ENCODE data around the gene HES5.

The HES5 gene

GRCh38 chr1:2525920-2526823 is 3.9 kb downstream of the HES5 start, which contains the start of gene PANK4:
Gene PANK4 (minus strand): TSS chr1:2526596. CDS start chr1:2526587, 9 bp downstream.
- no peak for TF ChIP-seq CTCF (conservative IDR thresholded peaks at IDR 0.05; ENCODE audit: low read depth, low read length)
- DNase-seq (ENCODE audit: low read depth) = peak; percentile 76
- H3K4me3 ChIP-seq (ENCODE audit: low read length) = peak within 1 kb of the TSS; percentile 86

GRCh38 chr1:2525572-2525919 is 4.5 kb downstream of the HES5 start:
- peak overlapping the region; percentile 86 for H3K4me3 ChIP-seq (ENCODE audit: low read length)
- TF ChIP-seq CTCF (conservative IDR thresholded peaks at IDR 0.05; ENCODE audit: low read depth, low read length) = no peak
- DNase-seq (ENCODE audit: low read depth) = no peak

GRCh38 chr1:2523891-2524609 is 6.0 kb downstream of the HES5 start:
- no peak for TF ChIP-seq CTCF (conservative IDR thresholded peaks at IDR 0.05; ENCODE audit: low read depth, low read length)
- no peak overlapping the region for H3K4me3 ChIP-seq (ENCODE audit: low read length)
- no peak for DNase-seq (ENCODE audit: low read depth)

GRCh38 chr1:2523191-2523890 is 6.7 kb downstream of the HES5 start:
- no peak overlapping the region for H3K4me3 ChIP-seq (ENCODE audit: low read length)
- TF ChIP-seq CTCF (conservative IDR thresholded peaks at IDR 0.05; ENCODE audit: low read depth, low read length) = no peak
- DNase-seq (ENCODE audit: low read depth) = no peak

- H3K4me3 ChIP-seq (ENCODE audit: low read length) = no peak overlapping the region
- DNase-seq (ENCODE audit: low read depth) = no peak
- no peak for TF ChIP-seq CTCF (conservative IDR thresholded peaks at IDR 0.05; ENCODE audit: low read depth, low read length)
Measured at GRCh38 chr1:2522230-2522629, 7.8 kb downstream of the HES5 start.

- TF ChIP-seq CTCF (conservative IDR thresholded peaks at IDR 0.05; ENCODE audit: low read depth, low read length) = no peak
- no peak overlapping the region for H3K4me3 ChIP-seq (ENCODE audit: low read length)
- no peak for DNase-seq (ENCODE audit: low read depth)
Measured at GRCh38 chr1:2520806-2521205, 9.3 kb downstream of the HES5 start.

Measured in retinal pigment epithelial cell (primary cell).